Astrocyte (in vitro differentiated cells and primary cell): ENCODE results near the gene CDC42BPG. TPM values are rescaled to one million over a fixed set of nuclear protein-coding genes. Genes with fewer than 3 reads are reported as not detected.

Experiments
- DNase-seq: peaks from one replicate; pipeline ENCODE4 v3.0.0-alpha.2; 2010; ENCODE audit warnings: low read depth
- FAIRE-seq: peaks from 2 replicates; lab custom pipeline; 2011; peaks lifted over from hg19 to GRCh38; lab: Jason Lieb, UNC
- H2AFZ ChIP-seq: 2 replicates; pipeline ENCODE4 v1.6.0; 2012; ENCODE audit warnings: low read depth, low read length, inconsistent platforms
- H3K27ac ChIP-seq: 2 replicates; pipeline ENCODE4 v1.5.1; 2011; ENCODE audit warnings: low read depth, low read length, inconsistent platforms
- H3K27me3 ChIP-seq: 2 replicates; pipeline ENCODE4 v1.6.0; 2011; ENCODE audit warnings: low read length, inconsistent platforms; ENCODE audit not compliant: insufficient read depth
- H3K36me3 ChIP-seq: 2 replicates; pipeline ENCODE4 v1.5.1; 2011; ENCODE audit warnings: low read length, inconsistent platforms; ENCODE audit not compliant: insufficient read depth
- H3K4me1 ChIP-seq: 2 replicates; pipeline ENCODE4 v1.5.1; 2011; ENCODE audit warnings: low read length, inconsistent platforms; ENCODE audit not compliant: insufficient read depth
- H3K4me2 ChIP-seq: 2 replicates; pipeline ENCODE4 v1.6.0; 2012; ENCODE audit warnings: low read length, inconsistent platforms
- H3K4me3 ChIP-seq: 2 replicates; pipeline ENCODE4 v1.5.1; 2011; ENCODE audit warnings: low read depth, mild to moderate bottlenecking, low read length, inconsistent platforms; ENCODE audit not compliant: insufficient read depth
- H3K79me2 ChIP-seq: 2 replicates; pipeline ENCODE4 v1.6.0; 2012; ENCODE audit warnings: mild to moderate bottlenecking, low read length, inconsistent platforms; ENCODE audit not compliant: insufficient read depth
- H3K9ac ChIP-seq: 2 replicates; pipeline ENCODE4 v1.6.0; 2012; ENCODE audit warnings: mild to moderate bottlenecking, low read length, inconsistent platforms
- H3K9me3 ChIP-seq: 2 replicates; pipeline ENCODE4 v1.5.1; 2012; ENCODE audit warnings: low read depth, mild to moderate bottlenecking, low read length, inconsistent platforms; ENCODE audit not compliant: insufficient read depth
- H4K20me1 ChIP-seq: 2 replicates; pipeline ENCODE4 v1.6.0; 2012; ENCODE audit warnings: low read length, inconsistent platforms; ENCODE audit not compliant: insufficient read depth
- H3K27ac Mint-ChIP-seq: one replicate; pipeline ENCODE4 v1.8.0; 2021; ENCODE audit warnings: mild to moderate bottlenecking, mixed read lengths; ENCODE audit not compliant: unreplicated experiment
- H3K27me3 Mint-ChIP-seq: one replicate; pipeline ENCODE4 v1.8.0; 2021; ENCODE audit warnings: low read depth, mixed read lengths; ENCODE audit not compliant: unreplicated experiment
- H3K36me3 Mint-ChIP-seq: one replicate; pipeline ENCODE4 v1.8.0; 2021; ENCODE audit warnings: low read depth, mixed read lengths; ENCODE audit not compliant: unreplicated experiment
- H3K4me1 Mint-ChIP-seq: one replicate; pipeline ENCODE4 v1.8.0; 2021; ENCODE audit warnings: low read depth, mixed read lengths; ENCODE audit not compliant: unreplicated experiment
- H3K4me3 Mint-ChIP-seq: one replicate; pipeline ENCODE4 v1.8.0; 2021; ENCODE audit warnings: mild to moderate bottlenecking, moderate library complexity, mixed read lengths; ENCODE audit not compliant: unreplicated experiment
- H3K9me3 Mint-ChIP-seq: one replicate; pipeline ENCODE4 v1.8.0; 2021; ENCODE audit warnings: mild to moderate bottlenecking, mixed read lengths; ENCODE audit not compliant: unreplicated experiment
- EZH2 ChIP-seq: IDR thresholded peaks from 2 replicates; pipeline ENCODE4 v1.6.1; 2012; ENCODE audit warnings: mild to moderate bottlenecking, low read length, inconsistent platforms; ENCODE audit not compliant: insufficient read depth
- total RNA-seq: library from RNA; stranded (reverse); gene quantifications from 2 replicates; pipeline ENCODE4 v1.2.1, GENCODE V29; 2021
- TF ChIP-seq, protein P1 (sequence below): IDR thresholded peaks from 2 replicates; pipeline ENCODE4 v1.5.1; 2011; ENCODE audit warnings: low read depth, mild to moderate bottlenecking, inconsistent platforms, low read length, moderate library complexity; ENCODE audit not compliant: insufficient read depth

The CDC42BPG gene
- total RNA-seq, 1 donor from 2014 or later: 4.6 TPM

DNA sequence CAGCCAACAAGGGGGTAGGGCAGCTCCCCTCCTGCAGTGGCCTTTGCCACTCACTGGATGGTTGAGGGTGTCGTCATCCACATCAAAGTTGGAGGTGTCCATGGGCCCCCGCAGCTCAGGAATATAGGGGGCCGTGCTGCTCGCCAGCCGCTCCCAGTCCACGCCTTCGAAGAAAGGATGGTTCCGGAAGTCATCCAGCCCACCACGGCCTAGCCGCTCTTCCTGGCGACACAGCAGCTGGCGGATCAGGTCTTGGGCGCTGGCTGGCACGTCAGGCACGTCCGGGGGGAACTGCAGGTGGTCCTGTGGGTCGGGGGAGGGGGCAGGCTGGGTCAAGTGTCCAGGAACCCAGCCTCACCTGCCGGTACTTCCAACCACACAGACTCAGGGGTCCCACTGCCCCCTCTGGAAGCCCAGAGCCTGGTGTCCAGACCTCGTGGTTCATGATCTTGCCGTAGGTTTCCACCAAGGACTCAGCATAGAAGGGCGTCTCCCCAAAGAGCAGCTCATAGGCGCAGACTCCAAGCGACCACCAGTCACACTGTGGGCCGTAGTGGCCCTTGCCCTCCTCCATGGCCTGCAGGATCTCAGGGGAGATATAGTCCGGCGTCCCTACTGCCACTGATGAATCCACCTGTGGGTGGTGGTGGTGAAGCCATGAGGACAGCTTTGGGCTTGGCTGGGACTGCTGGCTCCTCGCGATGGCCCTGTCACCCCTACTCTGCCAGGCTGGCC is 5.7 kb downstream of the CDC42BPG start:
- H3K4me1 Mint-ChIP-seq: peaks cover 5% of the 10 kb centered on the region
- H4K20me1 ChIP-seq: no peaks in the 10 kb centered on the region
- no peak overlapping the region for H2AFZ ChIP-seq
- no peaks in the 10 kb centered on the region for H3K27me3 ChIP-seq
- peaks cover 12% of the 10 kb centered on the region for H3K4me1 ChIP-seq
- no peak overlapping the region for H3K4me3 ChIP-seq
- H3K79me2 ChIP-seq: no peaks in the 10 kb centered on the region
- H3K27ac ChIP-seq: no peak overlapping the region
- H3K4me2 ChIP-seq: no peak overlapping the region
- no peak for TF ChIP-seq EZH2
- TF ChIP-seq, protein P1, sequence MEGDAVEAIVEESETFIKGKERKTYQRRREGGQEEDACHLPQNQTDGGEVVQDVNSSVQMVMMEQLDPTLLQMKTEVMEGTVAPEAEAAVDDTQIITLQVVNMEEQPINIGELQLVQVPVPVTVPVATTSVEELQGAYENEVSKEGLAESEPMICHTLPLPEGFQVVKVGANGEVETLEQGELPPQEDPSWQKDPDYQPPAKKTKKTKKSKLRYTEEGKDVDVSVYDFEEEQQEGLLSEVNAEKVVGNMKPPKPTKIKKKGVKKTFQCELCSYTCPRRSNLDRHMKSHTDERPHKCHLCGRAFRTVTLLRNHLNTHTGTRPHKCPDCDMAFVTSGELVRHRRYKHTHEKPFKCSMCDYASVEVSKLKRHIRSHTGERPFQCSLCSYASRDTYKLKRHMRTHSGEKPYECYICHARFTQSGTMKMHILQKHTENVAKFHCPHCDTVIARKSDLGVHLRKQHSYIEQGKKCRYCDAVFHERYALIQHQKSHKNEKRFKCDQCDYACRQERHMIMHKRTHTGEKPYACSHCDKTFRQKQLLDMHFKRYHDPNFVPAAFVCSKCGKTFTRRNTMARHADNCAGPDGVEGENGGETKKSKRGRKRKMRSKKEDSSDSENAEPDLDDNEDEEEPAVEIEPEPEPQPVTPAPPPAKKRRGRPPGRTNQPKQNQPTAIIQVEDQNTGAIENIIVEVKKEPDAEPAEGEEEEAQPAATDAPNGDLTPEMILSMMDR: no peak
- FAIRE-seq (no peak), DNase-seq (no peak)
- peaks cover 2% of the 10 kb centered on the region for H3K27me3 Mint-ChIP-seq
- H3K36me3 Mint-ChIP-seq: no peaks in the 10 kb centered on the region
- H3K9me3 Mint-ChIP-seq: no peaks in the 10 kb centered on the region
- no peak overlapping the region for H3K9ac ChIP-seq
- no peaks in the 10 kb centered on the region for H3K9me3 ChIP-seq
- H3K27ac Mint-ChIP-seq: no peak overlapping the region
- H3K4me3 Mint-ChIP-seq: no peak overlapping the region
- no peaks in the 10 kb centered on the region for H3K36me3 ChIP-seq

DNA sequence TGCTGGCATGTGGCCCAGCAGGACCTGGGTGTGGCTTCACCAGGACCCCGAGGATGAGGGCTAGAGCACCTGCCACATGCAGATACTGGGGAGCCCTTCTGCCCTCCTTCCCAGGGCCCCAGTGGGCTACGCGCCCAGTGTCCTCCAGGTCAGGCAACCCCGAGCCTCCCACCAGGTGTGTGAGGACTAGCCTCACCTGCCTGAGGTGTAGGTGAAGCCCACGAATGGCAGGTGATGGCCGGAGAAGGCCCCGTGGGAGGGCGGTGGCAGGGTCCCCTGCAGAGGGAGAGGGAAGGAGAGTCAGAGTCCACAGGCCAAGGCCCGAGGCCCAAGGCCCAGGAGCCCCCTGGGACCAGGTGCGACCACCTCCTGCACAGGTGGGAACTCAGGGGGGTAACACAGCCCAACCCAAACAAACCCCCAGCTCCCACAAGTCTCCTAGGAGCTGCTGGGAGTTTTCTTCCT is 6.5 kb downstream of the CDC42BPG start:
- H3K4me2 ChIP-seq: no peak overlapping the region
- Mint-ChIP-seq H3K36me3 (no peaks in the 10 kb centered on the region), H3K4me1 (peaks cover 1% of the 10 kb centered on the region), H3K27me3 (peaks cover 2% of the 10 kb centered on the region), H3K4me3 (no peak overlapping the region), H3K27ac (no peak overlapping the region), H3K9me3 (no peaks in the 10 kb centered on the region)
- H3K4me3 ChIP-seq: no peak overlapping the region
- no peak overlapping the region for H3K9ac ChIP-seq
- H3K27me3 ChIP-seq: no peaks in the 10 kb centered on the region
- no peak for FAIRE-seq
- no peak overlapping the region for H2AFZ ChIP-seq
- no peak overlapping the region for H3K27ac ChIP-seq
- H3K4me1 ChIP-seq: peaks cover 10% of the 10 kb centered on the region
- no peaks in the 10 kb centered on the region for H3K9me3 ChIP-seq
- no peaks in the 10 kb centered on the region for H3K79me2 ChIP-seq
- H3K36me3 ChIP-seq: no peaks in the 10 kb centered on the region
- H4K20me1 ChIP-seq: no peaks in the 10 kb centered on the region
- no peak for DNase-seq
- TF ChIP-seq, protein P1: no peak
- TF ChIP-seq EZH2: no peak
